ENCODE data around the gene MAGEA9B.

DNA sequence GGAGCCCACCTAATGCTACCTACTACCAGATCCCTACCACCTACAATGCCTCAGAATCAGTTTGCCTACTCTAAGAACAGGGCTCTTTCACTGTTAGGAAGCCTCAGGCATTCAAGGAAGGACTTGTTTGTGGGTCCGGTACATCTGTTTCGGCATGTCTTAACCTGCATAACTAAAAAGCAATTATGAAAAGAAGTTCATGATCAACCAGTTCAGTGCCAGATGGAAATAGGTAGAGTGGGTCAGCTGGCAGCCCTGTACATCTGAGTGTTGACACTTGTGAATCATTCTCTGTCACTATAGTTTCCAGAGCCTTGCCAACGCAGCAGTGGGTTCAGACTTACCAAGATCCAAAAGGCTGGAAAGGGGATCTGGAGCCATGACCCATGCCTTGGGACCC lies 41.0 kb upstream of the MAGEA9B start:
- TF ChIP-seq, protein P1, sequence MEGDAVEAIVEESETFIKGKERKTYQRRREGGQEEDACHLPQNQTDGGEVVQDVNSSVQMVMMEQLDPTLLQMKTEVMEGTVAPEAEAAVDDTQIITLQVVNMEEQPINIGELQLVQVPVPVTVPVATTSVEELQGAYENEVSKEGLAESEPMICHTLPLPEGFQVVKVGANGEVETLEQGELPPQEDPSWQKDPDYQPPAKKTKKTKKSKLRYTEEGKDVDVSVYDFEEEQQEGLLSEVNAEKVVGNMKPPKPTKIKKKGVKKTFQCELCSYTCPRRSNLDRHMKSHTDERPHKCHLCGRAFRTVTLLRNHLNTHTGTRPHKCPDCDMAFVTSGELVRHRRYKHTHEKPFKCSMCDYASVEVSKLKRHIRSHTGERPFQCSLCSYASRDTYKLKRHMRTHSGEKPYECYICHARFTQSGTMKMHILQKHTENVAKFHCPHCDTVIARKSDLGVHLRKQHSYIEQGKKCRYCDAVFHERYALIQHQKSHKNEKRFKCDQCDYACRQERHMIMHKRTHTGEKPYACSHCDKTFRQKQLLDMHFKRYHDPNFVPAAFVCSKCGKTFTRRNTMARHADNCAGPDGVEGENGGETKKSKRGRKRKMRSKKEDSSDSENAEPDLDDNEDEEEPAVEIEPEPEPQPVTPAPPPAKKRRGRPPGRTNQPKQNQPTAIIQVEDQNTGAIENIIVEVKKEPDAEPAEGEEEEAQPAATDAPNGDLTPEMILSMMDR (conservative IDR thresholded peaks at IDR 0.05; ENCODE audit: low read length) = no peak
- no peak for TF ChIP-seq EZH2phosphoT487 (IDR thresholded peaks at IDR 0.05; ENCODE audit: borderline replicate concordance)

All from Loucy (cell line).